Endodermal cell (in vitro differentiated cells): ENCODE data around the gene PACRG. TPM values are rescaled to one million over a fixed set of nuclear protein-coding genes. Genes with fewer than 3 reads are reported as not detected.

Experiments
- DNase-seq: peaks from one replicate; pipeline ENCODE4 v3.0.0-alpha.2; 2017
- H3K27ac ChIP-seq: 2 replicates; pipeline ENCODE4 v1.5.1; 2013; ENCODE audit warnings: mild to moderate bottlenecking, low read depth, low read length, moderate library complexity
- H3K27me3 ChIP-seq: 2 replicates; pipeline ENCODE4 v1.6.1; 2013; ENCODE audit warnings: mild to moderate bottlenecking, low read length, moderate library complexity; ENCODE audit not compliant: insufficient read depth, control insufficient read depth, poor library complexity, severe bottlenecking
- H3K36me3 ChIP-seq: 2 replicates; pipeline ENCODE4 v1.7.0; 2013; ENCODE audit warnings: mild to moderate bottlenecking, low read length, moderate library complexity; ENCODE audit not compliant: control insufficient read depth, insufficient read depth
- H3K4me1 ChIP-seq: one replicate; pipeline ENCODE4 v1.7.0; 2013; ENCODE audit warnings: low read length; ENCODE audit not compliant: control insufficient read depth, insufficient read depth
- H3K4me3 ChIP-seq: 2 replicates; pipeline ENCODE4 v1.5.1; 2013; ENCODE audit warnings: mild to moderate bottlenecking, low read length, moderate library complexity
- H3K9ac ChIP-seq: 2 replicates; pipeline ENCODE4 v1.6.1; 2013; ENCODE audit warnings: mild to moderate bottlenecking, low read length, moderate library complexity; ENCODE audit not compliant: poor library complexity, severe bottlenecking; ENCODE audit errors: extremely low read depth
- H3K9me3 ChIP-seq: 2 replicates; pipeline ENCODE4 v1.6.1; 2013; ENCODE audit warnings: mild to moderate bottlenecking, low read length, moderate library complexity; ENCODE audit not compliant: control insufficient read depth
- H3K27ac Mint-ChIP-seq: 2 replicates; pipeline ENCODE4 v1.8.0; 2020; ENCODE audit warnings: mixed read lengths
- H3K27me3 Mint-ChIP-seq: 2 replicates; pipeline ENCODE4 v1.8.0; 2021; ENCODE audit warnings: mild to moderate bottlenecking, mixed read lengths; ENCODE audit not compliant: insufficient read depth
- H3K36me3 Mint-ChIP-seq: 2 replicates; pipeline ENCODE4 v1.8.0; 2020; ENCODE audit warnings: low read depth, mixed read lengths
- H3K4me1 Mint-ChIP-seq: 2 replicates; pipeline ENCODE4 v1.8.0; 2020; ENCODE audit warnings: mixed read lengths
- H3K4me3 Mint-ChIP-seq: 2 replicates; pipeline ENCODE4 v1.8.0; 2020; ENCODE audit warnings: mild to moderate bottlenecking, moderate library complexity, mixed read lengths
- H3K9me3 Mint-ChIP-seq: 2 replicates; pipeline ENCODE4 v1.8.0; 2020; ENCODE audit warnings: mild to moderate bottlenecking, mixed read lengths
- WGBS, 2 experiments: methylation state at CpG; one replicate each; pipeline versions ENCODE4 v1.1.5 to v1.1.7; 2013; ENCODE audit warnings: missing lambda C conversion rate in 2 of 2, mixed read lengths in 1 of 2; ENCODE audit not compliant: insufficient coverage in 1 of 2, insufficient read length in 1 of 2; 5-methylcytosine and 5-hydroxymethylcytosine counted together
- total RNA-seq, 2 donors: library from RNA; stranded (reverse); fragmentation: NEBNext Ultra II Directional in 1 of 2; extraction: Animal tissue kit (Norgen Biotek cat#: 25700) in 1 of 2; gene quantifications; 2 replicates in 1 of 2; 3 replicates in 1 of 2; pipeline ENCODE4 v1.2.1, GENCODE V29; 2021
- TF ChIP-seq, protein P1 (sequence below): fragments of 200-600 bp; sonication (generic); conservative IDR thresholded peaks from 2 replicates; pipeline ENCODE4 v1.5.0; 2021; ENCODE audit warnings: antibody characterized with exemption, mild to moderate bottlenecking

Gene PACRG
- total RNA-seq, 2 donors from 2014 or later = 0.42 to 0.44 TPM

DNA sequence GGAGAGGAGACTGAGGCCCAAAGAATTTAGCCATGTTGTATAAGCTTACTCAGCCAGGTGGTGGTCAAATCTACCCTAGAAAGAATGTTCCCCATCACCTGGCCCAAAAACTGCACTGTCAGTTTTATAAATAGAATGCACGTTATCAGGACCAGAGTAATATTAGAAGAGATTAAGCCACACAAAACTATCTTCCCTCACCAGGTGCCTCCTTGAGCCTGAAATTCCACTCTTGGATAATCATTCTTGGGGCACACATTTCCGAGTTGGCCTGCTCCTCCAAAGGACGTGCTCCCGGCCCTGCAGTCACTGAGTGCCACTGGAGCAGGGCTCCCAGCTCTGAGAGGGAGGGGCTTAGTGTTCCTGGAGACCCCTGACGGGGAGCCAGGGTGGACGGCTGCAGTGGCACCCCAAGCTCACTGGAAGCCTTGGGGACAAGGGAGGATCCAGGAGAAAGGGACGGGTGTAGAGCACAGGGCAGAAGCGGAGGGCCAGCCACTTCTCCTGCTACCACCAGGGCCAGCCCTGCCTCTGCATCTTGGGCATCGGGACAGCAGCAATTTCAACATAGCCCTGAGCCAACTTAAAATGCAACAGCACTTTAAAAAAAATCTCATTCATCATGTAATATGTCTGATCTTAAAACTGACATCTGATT is 525.9 kb downstream of the PACRG start:
- no peak overlapping the region for H3K4me3 Mint-ChIP-seq
- Histone ChIP-seq H3K36me3 (no peaks in the 10 kb centered on the region), H3K27ac (no peak overlapping the region), H3K9ac (no peak overlapping the region), H3K9me3 (no peaks in the 10 kb centered on the region), H3K4me1 (no peaks in the 10 kb centered on the region), H3K4me3 (no peak overlapping the region), H3K27me3 (no peaks in the 10 kb centered on the region)
- no peak for DNase-seq
- H3K4me1 Mint-ChIP-seq = no peaks in the 10 kb centered on the region
- H3K36me3 Mint-ChIP-seq = no peaks in the 10 kb centered on the region
- WGBS, 2 experiments = 85 to 86% methylated on average over 4 to 9 of the region's 9 CpGs
- H3K9me3 Mint-ChIP-seq = no peaks in the 10 kb centered on the region
- H3K27ac Mint-ChIP-seq = no peak overlapping the region
- TF ChIP-seq, protein P1, sequence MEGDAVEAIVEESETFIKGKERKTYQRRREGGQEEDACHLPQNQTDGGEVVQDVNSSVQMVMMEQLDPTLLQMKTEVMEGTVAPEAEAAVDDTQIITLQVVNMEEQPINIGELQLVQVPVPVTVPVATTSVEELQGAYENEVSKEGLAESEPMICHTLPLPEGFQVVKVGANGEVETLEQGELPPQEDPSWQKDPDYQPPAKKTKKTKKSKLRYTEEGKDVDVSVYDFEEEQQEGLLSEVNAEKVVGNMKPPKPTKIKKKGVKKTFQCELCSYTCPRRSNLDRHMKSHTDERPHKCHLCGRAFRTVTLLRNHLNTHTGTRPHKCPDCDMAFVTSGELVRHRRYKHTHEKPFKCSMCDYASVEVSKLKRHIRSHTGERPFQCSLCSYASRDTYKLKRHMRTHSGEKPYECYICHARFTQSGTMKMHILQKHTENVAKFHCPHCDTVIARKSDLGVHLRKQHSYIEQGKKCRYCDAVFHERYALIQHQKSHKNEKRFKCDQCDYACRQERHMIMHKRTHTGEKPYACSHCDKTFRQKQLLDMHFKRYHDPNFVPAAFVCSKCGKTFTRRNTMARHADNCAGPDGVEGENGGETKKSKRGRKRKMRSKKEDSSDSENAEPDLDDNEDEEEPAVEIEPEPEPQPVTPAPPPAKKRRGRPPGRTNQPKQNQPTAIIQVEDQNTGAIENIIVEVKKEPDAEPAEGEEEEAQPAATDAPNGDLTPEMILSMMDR = no peak
- H3K27me3 Mint-ChIP-seq = peaks cover 4% of the 10 kb centered on the region

GRCh38 chr6:163254341-163254835 is 526.6 kb downstream of the PACRG start:
- H3K4me1 ChIP-seq = no peaks in the 10 kb centered on the region
- Mint-ChIP-seq H3K36me3 (no peaks in the 10 kb centered on the region), H3K27me3 (peaks cover 11% of the 10 kb centered on the region), H3K4me1 (no peaks in the 10 kb centered on the region), H3K4me3 (no peak overlapping the region), H3K27ac (no peak overlapping the region), H3K9me3 (no peaks in the 10 kb centered on the region)
- no peaks in the 10 kb centered on the region for H3K9me3 ChIP-seq
- TF ChIP-seq, protein P1 = no peak
- no peak overlapping the region for H3K9ac ChIP-seq
- H3K4me3 ChIP-seq = no peak overlapping the region
- DNase-seq = no peak
- WGBS, 2 experiments = 91 to 98% methylated on average over 6 to 7 of the region's 7 CpGs
- no peak overlapping the region for H3K27ac ChIP-seq
- peaks cover 4% of the 10 kb centered on the region for H3K27me3 ChIP-seq
- no peaks in the 10 kb centered on the region for H3K36me3 ChIP-seq

GRCh38 chr6:163255265-163255664 is 527.5 kb downstream of the PACRG start:
- H3K9me3 ChIP-seq = no peaks in the 10 kb centered on the region
- Mint-ChIP-seq H3K9me3 (no peaks in the 10 kb centered on the region), H3K4me3 (no peak overlapping the region), H3K36me3 (no peaks in the 10 kb centered on the region), H3K27ac (no peak overlapping the region), H3K27me3 (peaks cover 19% of the 10 kb centered on the region), H3K4me1 (peaks cover 4% of the 10 kb centered on the region)
- peaks cover 13% of the 10 kb centered on the region for H3K27me3 ChIP-seq
- TF ChIP-seq, protein P1 = no peak
- DNase-seq = no peak
- no peak overlapping the region for H3K27ac ChIP-seq
- no peaks in the 10 kb centered on the region for H3K4me1 ChIP-seq
- no peak overlapping the region for H3K4me3 ChIP-seq
- WGBS, 2 experiments = 87 to 100% methylated on average over 1 to 2 of the region's 2 CpGs
- H3K9ac ChIP-seq = no peak overlapping the region
- no peaks in the 10 kb centered on the region for H3K36me3 ChIP-seq
